ENCODE data around the gene PIGN.

Gene PIGN

DNA sequence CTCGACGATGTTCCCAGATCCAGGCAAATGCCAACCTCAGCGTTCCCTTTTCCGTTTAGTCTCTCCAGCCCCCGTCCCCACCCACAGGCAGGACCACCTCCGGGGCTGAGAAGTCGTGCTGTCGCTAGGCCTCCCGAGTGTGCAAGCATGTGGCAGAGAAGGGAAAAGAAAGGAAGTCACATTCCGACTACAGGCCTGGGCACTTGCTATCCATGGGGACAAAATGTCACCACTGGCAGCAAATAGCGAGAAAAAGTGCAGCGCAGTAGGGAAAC lies 420 bp downstream of the PIGN start:
- TF ChIP-seq, protein P1, sequence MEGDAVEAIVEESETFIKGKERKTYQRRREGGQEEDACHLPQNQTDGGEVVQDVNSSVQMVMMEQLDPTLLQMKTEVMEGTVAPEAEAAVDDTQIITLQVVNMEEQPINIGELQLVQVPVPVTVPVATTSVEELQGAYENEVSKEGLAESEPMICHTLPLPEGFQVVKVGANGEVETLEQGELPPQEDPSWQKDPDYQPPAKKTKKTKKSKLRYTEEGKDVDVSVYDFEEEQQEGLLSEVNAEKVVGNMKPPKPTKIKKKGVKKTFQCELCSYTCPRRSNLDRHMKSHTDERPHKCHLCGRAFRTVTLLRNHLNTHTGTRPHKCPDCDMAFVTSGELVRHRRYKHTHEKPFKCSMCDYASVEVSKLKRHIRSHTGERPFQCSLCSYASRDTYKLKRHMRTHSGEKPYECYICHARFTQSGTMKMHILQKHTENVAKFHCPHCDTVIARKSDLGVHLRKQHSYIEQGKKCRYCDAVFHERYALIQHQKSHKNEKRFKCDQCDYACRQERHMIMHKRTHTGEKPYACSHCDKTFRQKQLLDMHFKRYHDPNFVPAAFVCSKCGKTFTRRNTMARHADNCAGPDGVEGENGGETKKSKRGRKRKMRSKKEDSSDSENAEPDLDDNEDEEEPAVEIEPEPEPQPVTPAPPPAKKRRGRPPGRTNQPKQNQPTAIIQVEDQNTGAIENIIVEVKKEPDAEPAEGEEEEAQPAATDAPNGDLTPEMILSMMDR (conservative IDR thresholded peaks at IDR 0.05; ENCODE audit: control insufficient read depth, insufficient read depth, low read depth, low read length): no peak
- DNase-seq (ENCODE audit: low read depth): peak; percentile 27
- peak overlapping the region; percentile 96 for H3K4me3 ChIP-seq (ENCODE audit: control insufficient read depth, low read depth, low read length)

- peak; percentile 76 for DNase-seq (ENCODE audit: low read depth)
- H3K4me3 ChIP-seq (ENCODE audit: control insufficient read depth, low read depth, low read length): no peak overlapping the region
- TF ChIP-seq, protein P1 (conservative IDR thresholded peaks at IDR 0.05; ENCODE audit: control insufficient read depth, insufficient read depth, low read depth, low read length): peak; percentile 99
Measured at GRCh38 chr18:62183578-62184195, 3.2 kb downstream of the PIGN start.

DNA sequence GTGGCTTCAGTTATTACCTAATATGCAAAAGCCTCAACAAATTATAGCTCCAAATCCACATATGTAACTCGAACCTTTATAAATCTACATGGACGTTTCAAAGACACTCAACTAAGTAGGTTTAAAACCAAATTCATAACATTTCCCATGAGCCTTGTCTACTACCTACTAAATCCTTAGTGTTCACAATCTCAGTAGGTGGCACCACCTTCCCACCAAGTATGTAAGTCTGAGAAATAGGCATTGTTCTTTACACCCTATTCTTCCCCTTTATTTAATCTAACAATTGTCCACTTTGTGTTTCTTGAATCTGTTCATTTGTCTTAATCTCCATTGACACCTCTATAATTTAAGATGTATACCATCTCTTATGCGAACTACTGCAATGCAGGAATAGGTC lies 4.6 kb downstream of the PIGN start:
- no peak for DNase-seq (ENCODE audit: low read depth)
- H3K4me3 ChIP-seq (ENCODE audit: control insufficient read depth, low read depth, low read length): no peak overlapping the region
- TF ChIP-seq, protein P1 (conservative IDR thresholded peaks at IDR 0.05; ENCODE audit: control insufficient read depth, insufficient read depth, low read depth, low read length): no peak

DNA sequence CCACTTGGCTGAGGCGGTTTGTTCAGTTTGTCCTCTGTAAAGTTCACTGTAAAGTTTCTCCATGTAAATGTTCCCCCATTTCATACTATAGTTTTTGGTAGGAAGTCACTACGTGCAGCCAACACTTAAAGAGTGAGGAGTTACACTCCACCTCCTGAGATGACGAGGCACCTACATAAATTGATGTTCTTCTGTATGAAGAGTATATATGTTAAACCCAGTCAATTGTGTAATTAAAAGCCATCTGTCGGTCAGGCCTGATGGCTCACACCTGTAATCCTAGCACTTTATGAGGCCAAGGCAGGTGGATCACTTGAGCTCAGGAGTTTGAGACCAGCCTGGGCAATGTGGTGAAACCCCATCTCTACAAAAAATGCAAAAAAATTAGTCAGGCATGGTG lies 7.6 kb downstream of the PIGN start:
- TF ChIP-seq, protein P1 (conservative IDR thresholded peaks at IDR 0.05; ENCODE audit: control insufficient read depth, insufficient read depth, low read depth, low read length): no peak
- H3K4me3 ChIP-seq (ENCODE audit: control insufficient read depth, low read depth, low read length): no peak overlapping the region
- DNase-seq (ENCODE audit: low read depth): no peak

GRCh38 chr18:62177271-62177670 lies 9.6 kb downstream of the PIGN start:
- DNase-seq (ENCODE audit: low read depth): no peak
- TF ChIP-seq, protein P1 (conservative IDR thresholded peaks at IDR 0.05; ENCODE audit: control insufficient read depth, insufficient read depth, low read depth, low read length): no peak
- H3K4me3 ChIP-seq (ENCODE audit: control insufficient read depth, low read depth, low read length): no peak overlapping the region

DNA sequence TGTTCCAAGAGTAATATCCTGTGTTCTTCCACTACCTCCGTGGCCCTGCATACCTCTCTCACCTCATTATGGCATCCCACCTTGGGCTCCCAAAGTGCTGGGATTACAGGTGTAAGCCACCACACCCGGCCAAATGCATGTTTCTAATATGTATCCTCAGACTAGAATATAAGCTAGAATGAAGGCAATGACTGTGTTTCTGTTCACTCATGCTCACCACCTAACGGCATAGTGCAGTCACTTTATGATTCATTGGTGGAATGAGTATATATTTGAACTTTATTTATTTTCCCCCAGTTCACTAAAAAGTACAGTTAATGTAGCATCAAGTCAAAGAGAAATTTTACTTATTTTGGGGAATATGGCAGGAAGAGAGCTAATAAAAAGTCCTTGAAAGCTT lies 11.3 kb downstream of the PIGN start:
- no peak for DNase-seq (ENCODE audit: low read depth)
- no peak overlapping the region for H3K4me3 ChIP-seq (ENCODE audit: control insufficient read depth, low read depth, low read length)
- TF ChIP-seq, protein P1 (conservative IDR thresholded peaks at IDR 0.05; ENCODE audit: control insufficient read depth, insufficient read depth, low read depth, low read length): no peak

- DNase-seq (ENCODE audit: low read depth): no peak
- TF ChIP-seq, protein P1 (conservative IDR thresholded peaks at IDR 0.05; ENCODE audit: control insufficient read depth, insufficient read depth, low read depth, low read length): no peak
- H3K4me3 ChIP-seq (ENCODE audit: control insufficient read depth, low read depth, low read length): no peak overlapping the region
Measured at GRCh38 chr18:62172298-62172697, 14.6 kb downstream of the PIGN start.
